A172 (cell line): ENCODE results near the gene MXD4. TPM values are rescaled to one million over a fixed set of nuclear protein-coding genes. Genes with fewer than 3 reads are reported as not detected.
"Not testable (repeated sequence)": the region's sequence is repeated elsewhere in the genome, so short reads cannot be mapped to it uniquely, and the experiment has no call there.

ENCODE experiments used
- DNase-seq: peaks from one replicate; pipeline ENCODE4 v3.0.0-alpha.2; 2015; ENCODE audit warnings: low spot score
- total RNA-seq: library from RNA; depleted of rRNA; stranded (reverse); fragments of >200 nt; shearing (Covaris generic); gene quantifications from 2 replicates; pipeline ENCODE4 v1.2.3, GENCODE V29; 2014

MXD4 gene
- total RNA-seq, 1 experiment from 2014 or later: 18.4 TPM

GRCh38 chr4:2275546-2276251 lies 13.8 kb upstream of the MXD4 start:
- DNase-seq: no peak

- DNase-seq: not testable (repeated sequence)
Measured at GRCh38 chr4:2275044-2275397, 13.1 kb upstream of the MXD4 start.

DNA sequence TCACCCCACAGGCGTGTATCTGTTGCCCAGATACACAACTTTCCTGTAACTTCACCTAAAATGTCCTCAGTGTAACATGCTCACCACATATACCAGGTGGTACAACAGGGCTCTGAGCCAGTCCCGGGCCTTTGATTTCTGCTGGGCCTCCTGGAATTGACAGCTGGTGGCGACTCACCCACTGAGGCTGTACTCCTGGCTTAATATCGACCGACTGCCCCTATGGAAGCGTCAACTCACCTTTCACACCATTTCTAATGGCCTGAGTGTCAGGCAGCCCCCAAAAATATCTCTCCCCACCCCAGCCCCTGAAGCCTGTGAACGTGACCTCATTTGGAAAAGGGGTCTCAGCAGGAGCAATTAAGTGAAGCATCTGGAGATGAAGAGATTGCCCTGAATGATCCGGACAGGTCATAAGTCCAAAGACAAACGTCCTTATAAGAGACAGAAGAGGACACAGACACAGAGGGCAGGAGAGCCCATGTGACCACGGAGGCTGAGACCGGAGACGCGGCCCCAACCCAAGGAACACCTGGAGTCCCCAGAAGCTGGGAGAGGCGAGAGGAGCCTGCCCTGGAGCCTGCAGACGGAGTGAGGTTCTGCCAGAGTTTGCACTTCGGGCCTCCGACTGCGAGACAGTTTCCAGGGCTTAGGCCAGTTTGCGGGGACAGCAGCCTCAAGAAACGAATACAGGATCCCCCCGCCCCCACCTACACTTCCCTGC lies 12.6 kb upstream of the MXD4 start:
- DNase-seq: no peak

GRCh38 chr4:2273657-2274319 lies 11.9 kb upstream of the MXD4 start:
- DNase-seq: no peak

DNA sequence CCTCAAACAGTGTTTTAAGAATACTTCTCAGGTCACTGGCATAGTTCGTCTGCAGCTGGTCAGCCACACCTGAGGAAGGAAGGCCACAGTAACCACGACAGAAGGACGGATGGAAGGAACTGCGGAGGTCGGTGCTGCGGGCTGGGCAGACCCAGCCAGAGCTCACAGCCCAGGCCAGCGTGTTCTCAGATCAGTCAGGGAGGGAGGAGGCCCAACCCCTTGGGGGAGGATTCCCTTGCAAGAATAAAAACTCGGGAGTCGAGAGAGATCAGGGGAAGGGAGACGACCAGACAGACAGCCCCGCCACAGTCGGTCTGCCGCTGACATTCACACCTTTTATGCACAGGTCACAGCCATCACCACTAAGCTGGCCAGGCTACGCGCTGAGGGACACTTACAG lies 11.3 kb upstream of the MXD4 start:
- no peak for DNase-seq

GRCh38 chr4:2272828-2273120 lies 10.9 kb upstream of the MXD4 start:
- DNase-seq: no peak

- DNase-seq: no peak
Measured at GRCh38 chr4:2272026-2272827, 10.3 kb upstream of the MXD4 start.

- DNase-seq: no peak
Measured at GRCh38 chr4:2271279-2272025, 9.5 kb upstream of the MXD4 start.

DNA sequence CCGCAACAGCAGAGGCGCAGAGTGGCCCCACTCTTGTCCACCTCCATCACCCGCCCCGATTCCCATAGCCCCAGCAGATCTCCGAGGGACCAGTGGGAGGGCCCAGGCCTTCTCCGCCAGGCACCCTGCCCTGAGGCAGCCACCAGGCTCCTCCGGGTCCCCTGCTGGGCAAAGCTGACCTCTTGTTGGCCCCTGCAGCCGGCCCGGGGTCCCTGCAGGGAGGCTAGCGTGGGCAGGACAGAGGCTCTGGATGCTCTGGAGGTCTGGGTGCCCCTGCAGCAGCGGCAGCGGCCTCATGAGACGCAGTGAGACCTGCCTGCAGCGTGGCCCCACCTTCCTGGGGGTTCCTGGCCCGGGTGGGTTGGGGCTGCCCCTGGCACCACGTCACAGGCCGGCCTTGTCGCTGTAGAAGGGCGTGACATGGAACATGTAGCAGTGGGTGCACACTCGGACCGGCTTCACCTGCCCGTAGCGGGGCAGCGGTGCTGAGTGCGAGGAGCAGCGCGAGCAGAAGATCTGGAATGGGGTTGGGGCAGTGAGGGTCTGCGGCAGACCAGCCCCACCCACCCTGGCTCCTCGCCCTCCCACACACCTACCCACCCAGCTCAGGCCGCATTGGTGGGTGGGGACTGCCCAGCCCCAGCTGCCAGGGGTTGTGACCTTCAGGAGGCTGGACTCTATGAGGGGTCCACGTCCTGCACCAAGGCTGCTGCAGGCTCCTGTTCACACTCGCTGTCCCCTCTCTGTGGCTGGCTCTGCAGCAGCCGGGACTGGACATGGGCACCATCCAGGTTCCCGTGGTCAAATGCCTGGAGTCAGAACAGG lies 8.6 kb upstream of the MXD4 start:
- no peak for DNase-seq

DNA sequence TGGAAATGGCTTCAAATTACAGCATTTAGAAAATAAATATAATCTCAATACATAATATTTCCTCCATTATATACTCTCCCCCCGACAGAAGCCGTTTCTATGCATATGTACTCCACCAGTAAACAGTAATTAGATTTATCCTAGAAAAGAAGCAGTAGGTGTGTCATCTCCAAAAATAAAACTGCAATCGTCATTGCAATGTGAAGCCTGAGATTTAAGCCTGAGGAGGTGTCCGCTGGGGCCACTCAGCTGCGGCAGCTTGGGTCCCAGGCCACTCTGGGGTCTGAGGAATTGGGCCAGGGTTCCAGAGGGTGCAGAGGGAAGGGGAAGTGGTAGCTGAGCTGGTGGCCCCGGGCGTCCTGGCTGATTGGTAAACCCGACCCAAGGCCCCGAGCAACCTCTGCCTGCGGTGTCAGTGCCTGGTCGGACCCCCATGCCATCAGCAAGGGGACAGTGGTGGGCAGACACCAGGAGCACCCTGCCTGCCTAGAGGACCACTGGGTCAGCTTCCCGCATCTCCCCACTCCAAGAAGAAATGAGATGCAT lies 7.8 kb upstream of the MXD4 start:
- DNase-seq: no peak

DNA sequence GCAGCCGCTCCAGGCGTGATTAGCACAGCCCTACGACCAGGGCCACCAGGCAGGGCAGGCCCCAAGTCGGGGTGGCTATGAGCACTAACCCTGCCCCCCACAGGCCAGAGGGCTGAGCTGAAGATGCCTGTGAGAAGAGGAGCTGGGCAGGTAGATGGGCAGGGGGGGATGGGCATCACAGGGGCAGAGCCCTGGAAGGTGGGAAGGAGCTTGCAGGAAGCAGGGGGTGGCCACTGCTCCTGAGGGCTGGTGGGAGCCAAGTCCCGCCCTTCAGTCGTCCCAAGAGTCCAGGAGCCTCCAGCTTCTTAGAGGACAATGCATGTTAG lies 7.3 kb upstream of the MXD4 start:
- DNase-seq: no peak

GRCh38 chr4:2268357-2269205 lies 6.7 kb upstream of the MXD4 start:
- DNase-seq: no peak

DNA sequence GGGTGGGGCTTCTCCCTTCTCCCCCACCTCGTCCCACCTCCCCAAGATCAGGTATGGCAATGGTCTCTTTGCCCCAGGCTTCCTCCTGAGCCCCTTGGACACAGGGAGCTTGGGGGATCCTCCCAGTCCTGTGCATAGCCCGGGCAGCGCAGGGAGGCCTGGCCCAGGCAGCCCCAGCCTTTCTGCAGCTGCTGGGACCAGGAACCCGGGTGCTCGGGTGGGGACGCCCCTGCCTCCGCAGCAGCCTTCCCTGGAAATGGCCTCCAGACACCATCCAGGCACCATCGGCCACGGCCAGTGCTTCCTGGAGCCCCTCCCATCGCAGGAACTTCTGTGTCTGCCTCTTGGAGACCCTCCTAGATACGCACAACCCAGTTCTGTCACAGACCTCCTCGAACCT lies 5.9 kb upstream of the MXD4 start:
- no peak for DNase-seq

DNA sequence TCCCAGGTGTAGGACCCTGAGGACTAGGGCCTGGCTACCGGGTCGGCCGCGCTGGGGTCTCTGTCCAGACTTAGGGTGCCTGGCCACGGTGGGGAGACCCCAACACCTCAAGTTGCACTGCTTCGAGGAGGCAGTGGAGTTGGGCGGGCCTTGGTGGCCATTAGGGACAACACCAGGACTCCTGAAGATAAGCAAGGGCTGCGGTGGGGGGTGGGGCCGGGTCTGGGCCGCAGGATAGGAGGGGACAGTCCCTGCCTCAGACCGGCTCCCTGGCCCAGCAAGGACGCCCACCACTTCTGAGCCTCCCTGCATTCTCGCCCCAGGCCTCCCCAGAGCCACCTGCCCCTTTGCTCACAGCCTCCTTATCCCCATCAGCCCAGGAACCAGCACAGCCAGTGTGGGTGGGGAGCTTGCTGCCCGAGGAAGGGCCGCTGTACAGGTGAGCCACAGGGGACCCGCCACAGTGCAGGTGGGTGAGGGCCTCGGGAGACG lies 5.5 kb upstream of the MXD4 start:
- no peak for DNase-seq

GRCh38 chr4:2266821-2267220 lies 4.9 kb upstream of the MXD4 start:
- DNase-seq: no peak

GRCh38 chr4:2266181-2266580 lies 4.3 kb upstream of the MXD4 start:
- DNase-seq: no peak

- no peak for DNase-seq
Measured at GRCh38 chr4:2265113-2266110, 3.5 kb upstream of the MXD4 start.

DNA sequence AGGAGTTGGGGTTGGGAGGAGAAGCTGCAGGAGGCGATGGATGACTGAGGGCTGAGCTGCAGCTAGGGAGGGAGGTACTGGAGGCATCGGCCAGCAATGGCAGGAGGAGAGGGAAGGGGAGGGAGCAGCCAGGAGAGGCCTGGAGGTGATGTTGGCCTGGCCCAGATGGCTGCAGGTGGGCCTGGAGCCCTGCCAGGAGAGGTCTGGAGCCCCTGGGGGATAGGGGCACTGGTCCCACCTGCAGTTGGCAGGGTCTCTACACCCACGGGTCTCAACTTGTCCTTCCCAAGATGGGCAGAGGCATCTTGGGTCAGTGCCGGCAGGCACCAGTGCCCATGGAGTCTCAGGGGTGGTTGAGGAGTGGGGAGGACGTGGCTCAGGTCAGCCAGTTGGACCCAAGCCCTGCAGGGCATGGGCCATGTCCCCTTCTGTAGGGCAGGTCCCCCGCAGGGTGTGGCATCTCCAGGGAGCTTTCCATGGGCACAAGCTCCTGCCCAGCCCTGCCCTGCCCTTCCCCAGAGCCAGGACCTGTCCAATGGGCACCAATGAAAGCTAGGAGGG lies 2.7 kb upstream of the MXD4 start:
- DNase-seq: no peak
